Suppressor macrophage treated with lipopolysaccharide for 4 hours (primary cell): ENCODE data around the gene GIT2.
"Not testable (repeated sequence)": the region's sequence is repeated elsewhere in the genome, so short reads cannot be mapped to it uniquely, and the experiment has no call there.

Experiments used
- DNase-seq: peaks from one replicate; pipeline ENCODE4 v3.0.0-alpha.2; 2020

Gene GIT2

GRCh38 chr12:109995686-109996482, at the start of gene GIT2:
GIT2 (minus strand) TSS chr12:109996368; CDS start chr12:109996224, 144 bp downstream.
- DNase-seq = peak; percentile 96

- DNase-seq = no peak
Observed at GRCh38 chr12:110042264-110042663, 46.1 kb upstream of the GIT2 start.

GRCh38 chr12:110039085-110039807, 43.1 kb upstream of the GIT2 start:
- peak; percentile 28 for DNase-seq

GRCh38 chr12:110038741-110039084, 42.5 kb upstream of the GIT2 start:
- DNase-seq = no peak

GRCh38 chr12:110037315-110037714, 41.1 kb upstream of the GIT2 start:
- no peak for DNase-seq

GRCh38 chr12:110035534-110036104, 39.5 kb upstream of the GIT2 start:
- no peak for DNase-seq

- no peak for DNase-seq
Observed at GRCh38 chr12:110033888-110034287, 37.7 kb upstream of the GIT2 start.

GRCh38 chr12:110029290-110029815, 33.2 kb upstream of the GIT2 start:
- no peak for DNase-seq

GRCh38 chr12:110028323-110028722, 32.2 kb upstream of the GIT2 start:
- no peak for DNase-seq

- DNase-seq = no peak
Observed at GRCh38 chr12:110024051-110024450, 27.9 kb upstream of the GIT2 start.

- DNase-seq = no peak
Observed at GRCh38 chr12:110023059-110023980, 27.2 kb upstream of the GIT2 start.

GRCh38 chr12:110020956-110021355, 24.8 kb upstream of the GIT2 start:
- DNase-seq = no peak

GRCh38 chr12:110015132-110015531, 19.0 kb upstream of the GIT2 start:
- peak; percentile 75 for DNase-seq

GRCh38 chr12:110012659-110013058, 16.5 kb upstream of the GIT2 start:
- DNase-seq = no peak

GRCh38 chr12:110012137-110012536, 16.0 kb upstream of the GIT2 start:
- DNase-seq = peak; percentile 67

- DNase-seq = peak; percentile 67
Observed at GRCh38 chr12:110010853-110011723, 14.9 kb upstream of the GIT2 start.

- not testable (repeated sequence) for DNase-seq
Observed at GRCh38 chr12:110008681-110009398, 12.7 kb upstream of the GIT2 start.

GRCh38 chr12:110007881-110008280, 11.7 kb upstream of the GIT2 start:
- peak; percentile 87 for DNase-seq

- no peak for DNase-seq
Observed at GRCh38 chr12:110006115-110006514, 9.9 kb upstream of the GIT2 start.

- DNase-seq = no peak
Observed at GRCh38 chr12:110005319-110005973, 9.3 kb upstream of the GIT2 start.
